ENCODE results near the gene OGDHL. TPM values are rescaled to one million over a fixed set of nuclear protein-coding genes. Genes with fewer than 3 reads are reported as not detected.
A peak's percentile ranks its signal among the peaks of the same experiment; 100 is the strongest.
"Not testable (repeated sequence)": the region's sequence is repeated elsewhere in the genome, so short reads cannot be mapped to it uniquely, and the experiment has no call there.

Gene OGDHL
- total RNA-seq, 5 donors from 2014 or later (not counting 1 experiment from before 2014, with no cell fraction given) = 0.56 TPM; not detected in 4

- POLR2A ChIA-PET = no interaction called here
- ATAC-seq (replicated peaks in 1 of 4) = no peak
- Histone ChIP-seq H3K27ac (ENCODE audit: low read length) (no peak overlapping the region), H3K4me3 (ENCODE audit: control insufficient read depth in 1 of 2, extremely low read depth in 1 of 2, low read length in 1 of 2) (no peak overlapping the region), H3K36me3 (ENCODE audit: control insufficient read depth in 2 of 2, extremely low read depth in 1 of 2, insufficient read depth in 1 of 2, low read length in 1 of 2) (no peaks in the 10 kb centered on the region), H3K4me1 (ENCODE audit: control insufficient read depth in 1 of 2, extremely low read depth in 1 of 2, insufficient read depth in 2 of 2, low read length in 2 of 2) (no peaks in the 10 kb centered on the region), H3K9me3 (no peaks in the 10 kb centered on the region), H3K27me3 (replicated peaks in 1 of 2; ENCODE audit: control insufficient read depth in 2 of 2, extremely low read depth in 1 of 2, insufficient read depth in 2 of 2, low read length in 1 of 2) (peaks cover 0 to 12% of the 10 kb centered on the region in 2 experiments)
- Mint-ChIP-seq H3K4me3 (no peak overlapping the region), H3K36me3 (no peaks in the 10 kb centered on the region), H3K4me1 (no peaks in the 10 kb centered on the region), H3K27me3 (peaks cover 18 to 19% of the 10 kb centered on the region in 2 donors), H3K9me3 (no peaks in the 10 kb centered on the region), H3K27ac (no peak overlapping the region)
- DNase-seq = no peak
- CTCF ChIA-PET = no interaction called here
These were observed 19.1 kb upstream of the OGDHL start for GRCh38 chr10:49781247-49781646.

GRCh38 chr10:49778197-49778596 lies 16.1 kb upstream of the OGDHL start:
- no CpG with 5 or more reads among the region's 3 CpGs for WGBS (ENCODE audit: insufficient coverage)
- DNase-seq (no peak), ATAC-seq (replicated peaks in 1 of 4) (no peak)
- Histone ChIP-seq H3K27ac (ENCODE audit: low read length) (no peak overlapping the region), H3K4me1 (ENCODE audit: control insufficient read depth in 1 of 2, extremely low read depth in 1 of 2, insufficient read depth in 2 of 2, low read length in 2 of 2) (no peaks in the 10 kb centered on the region), H3K27me3 (replicated peaks in 1 of 2; ENCODE audit: control insufficient read depth in 2 of 2, extremely low read depth in 1 of 2, insufficient read depth in 2 of 2, low read length in 1 of 2) (peaks cover 0 to 9% of the 10 kb centered on the region in 2 experiments), H3K4me3 (ENCODE audit: control insufficient read depth in 1 of 2, extremely low read depth in 1 of 2, low read length in 1 of 2) (no peak overlapping the region), H3K36me3 (ENCODE audit: control insufficient read depth in 2 of 2, extremely low read depth in 1 of 2, insufficient read depth in 1 of 2, low read length in 1 of 2) (no peaks in the 10 kb centered on the region), H3K9me3 (no peaks in the 10 kb centered on the region)
- peaks cover 16 to 17% of the 10 kb centered on the region in 2 donors for H3K27me3 Mint-ChIP-seq
- CTCF ChIA-PET = interaction anchor here in 1 of 2 donors (0.6 kb wide), 1 partner anchor 446 kb away, joined by 4 read pairs; no protein-coding TSS in a partner anchor
- POLR2A ChIA-PET = no interaction called here
- no peaks in the 10 kb centered on the region for H3K9me3 Mint-ChIP-seq
- H3K27ac Mint-ChIP-seq = no peak overlapping the region
- H3K4me3 Mint-ChIP-seq = no peak overlapping the region
- H3K4me1 Mint-ChIP-seq = no peaks in the 10 kb centered on the region
- H3K36me3 Mint-ChIP-seq = no peaks in the 10 kb centered on the region

- no peak for ATAC-seq (replicated peaks in 1 of 4)
- Mint-ChIP-seq H3K4me1 (no peaks in the 10 kb centered on the region), H3K36me3 (no peaks in the 10 kb centered on the region), H3K27ac (no peak overlapping the region), H3K4me3 (no peak overlapping the region), H3K27me3 (peaks cover 16 to 18% of the 10 kb centered on the region in 2 donors), H3K9me3 (no peaks in the 10 kb centered on the region)
- 81% methylated on average over 3 of the region's 4 CpGs for WGBS (ENCODE audit: insufficient coverage)
- Histone ChIP-seq H3K27me3 (replicated peaks in 1 of 2; ENCODE audit: control insufficient read depth in 2 of 2, extremely low read depth in 1 of 2, insufficient read depth in 2 of 2, low read length in 1 of 2) (peaks cover 0 to 9% of the 10 kb centered on the region in 2 experiments), H3K36me3 (ENCODE audit: control insufficient read depth in 2 of 2, extremely low read depth in 1 of 2, insufficient read depth in 1 of 2, low read length in 1 of 2) (no peaks in the 10 kb centered on the region), H3K4me3 (ENCODE audit: control insufficient read depth in 1 of 2, extremely low read depth in 1 of 2, low read length in 1 of 2) (no peak overlapping the region), H3K4me1 (ENCODE audit: control insufficient read depth in 1 of 2, extremely low read depth in 1 of 2, insufficient read depth in 2 of 2, low read length in 2 of 2) (no peaks in the 10 kb centered on the region), H3K27ac (ENCODE audit: low read length) (no peak overlapping the region), H3K9me3 (no peaks in the 10 kb centered on the region)
- CTCF ChIA-PET = no interaction called here
- DNase-seq = no peak
- POLR2A ChIA-PET = no interaction called here
These were observed 14.7 kb upstream of the OGDHL start for GRCh38 chr10:49776851-49777250.

GRCh38 chr10:49775014-49775413 lies 12.9 kb upstream of the OGDHL start:
- Mint-ChIP-seq H3K4me1 (peaks cover 0 to 4% (median 2%) of the 10 kb centered on the region in 3 donors), H3K9me3 (no peaks in the 10 kb centered on the region), H3K27ac (no peak overlapping the region), H3K27me3 (peaks cover 21 to 26% of the 10 kb centered on the region in 2 donors), H3K36me3 (no peaks in the 10 kb centered on the region), H3K4me3 (no peak overlapping the region)
- Histone ChIP-seq H3K36me3 (ENCODE audit: control insufficient read depth in 2 of 2, extremely low read depth in 1 of 2, insufficient read depth in 1 of 2, low read length in 1 of 2) (no peaks in the 10 kb centered on the region), H3K27ac (ENCODE audit: low read length) (no peak overlapping the region), H3K4me1 (ENCODE audit: control insufficient read depth in 1 of 2, extremely low read depth in 1 of 2, insufficient read depth in 2 of 2, low read length in 2 of 2) (no peaks in the 10 kb centered on the region), H3K9me3 (no peaks in the 10 kb centered on the region), H3K4me3 (ENCODE audit: control insufficient read depth in 1 of 2, extremely low read depth in 1 of 2, low read length in 1 of 2) (no peak overlapping the region), H3K27me3 (replicated peaks in 1 of 2; ENCODE audit: control insufficient read depth in 2 of 2, extremely low read depth in 1 of 2, insufficient read depth in 2 of 2, low read length in 1 of 2) (peaks cover under 1 to 9% of the 10 kb centered on the region in 2 experiments)
- POLR2A ChIA-PET = no interaction called here
- CTCF ChIA-PET = no interaction called here
- 29% methylated on average over 1 of the region's 2 CpGs for WGBS (ENCODE audit: insufficient coverage)
- no peak for ATAC-seq (replicated peaks in 1 of 4)
- no peak for DNase-seq

GRCh38 chr10:49772944-49773343 lies 10.8 kb upstream of the OGDHL start:
- peaks cover 2 to 25% of the 10 kb centered on the region in 2 experiments for H3K27me3 ChIP-seq (replicated peaks in 1 of 2; ENCODE audit: control insufficient read depth in 2 of 2, extremely low read depth in 1 of 2, insufficient read depth in 2 of 2, low read length in 1 of 2)
- H3K9me3 Mint-ChIP-seq; H3K27ac Mint-ChIP-seq; H3K36me3 ChIP-seq (ENCODE audit: control insufficient read depth in 2 of 2, extremely low read depth in 1 of 2, insufficient read depth in 1 of 2, low read length in 1 of 2); H3K4me1 Mint-ChIP-seq; H3K4me3 Mint-ChIP-seq; CTCF ChIA-PET; POLR2A ChIA-PET; H3K4me3 ChIP-seq (ENCODE audit: control insufficient read depth in 1 of 2, extremely low read depth in 1 of 2, low read length in 1 of 2); H3K27ac ChIP-seq (ENCODE audit: low read length); H3K4me1 ChIP-seq (ENCODE audit: control insufficient read depth in 1 of 2, extremely low read depth in 1 of 2, insufficient read depth in 2 of 2, low read length in 2 of 2); H3K36me3 Mint-ChIP-seq; DNase-seq; H3K9me3 ChIP-seq; ATAC-seq (replicated peaks in 1 of 4): not testable (repeated sequence)
- peaks cover 18 to 26% of the 10 kb centered on the region in 2 donors for H3K27me3 Mint-ChIP-seq
- 52% methylated on average over 5 of the region's 5 CpGs for WGBS (ENCODE audit: insufficient coverage)

- peaks cover 33 to 41% of the 10 kb centered on the region in 2 donors for H3K27me3 Mint-ChIP-seq
- H3K27ac ChIP-seq (ENCODE audit: low read length); H3K36me3 Mint-ChIP-seq; H3K9me3 ChIP-seq; H3K4me3 ChIP-seq (ENCODE audit: control insufficient read depth in 1 of 2, extremely low read depth in 1 of 2, low read length in 1 of 2); H3K4me1 ChIP-seq (ENCODE audit: control insufficient read depth in 1 of 2, extremely low read depth in 1 of 2, insufficient read depth in 2 of 2, low read length in 2 of 2); DNase-seq; H3K36me3 ChIP-seq (ENCODE audit: control insufficient read depth in 2 of 2, extremely low read depth in 1 of 2, insufficient read depth in 1 of 2, low read length in 1 of 2); H3K27ac Mint-ChIP-seq; POLR2A ChIA-PET; CTCF ChIA-PET; H3K4me1 Mint-ChIP-seq: not testable (repeated sequence)
- H3K27me3 ChIP-seq (replicated peaks in 1 of 2; ENCODE audit: control insufficient read depth in 2 of 2, extremely low read depth in 1 of 2, insufficient read depth in 2 of 2, low read length in 1 of 2) = peaks cover 2 to 29% of the 10 kb centered on the region in 2 experiments
- peak in 2 of 4 experiments; percentile 32 to 38 for ATAC-seq (replicated peaks in 1 of 4)
- peaks cover 5 to 10% (median 10%) of the 10 kb centered on the region in 3 donors for H3K9me3 Mint-ChIP-seq
- H3K4me3 Mint-ChIP-seq = peak overlapping the region in 1 of 3 donors; percentile 7
- 46% methylated on average over 2 of the region's 11 CpGs for WGBS (ENCODE audit: insufficient coverage)
These were observed 8.9 kb upstream of the OGDHL start for GRCh38 chr10:49771046-49771445.

GRCh38 chr10:49769692-49770091 lies 7.6 kb upstream of the OGDHL start:
- no peak overlapping the region for H3K27ac ChIP-seq (ENCODE audit: low read length)
- Mint-ChIP-seq H3K27ac (no peak overlapping the region), H3K27me3 (peaks cover 28 to 37% of the 10 kb centered on the region in 2 donors), H3K36me3 (no peaks in the 10 kb centered on the region), H3K4me3 (no peak overlapping the region), H3K9me3 (peaks cover 5 to 10% (median 10%) of the 10 kb centered on the region in 3 donors), H3K4me1 (peaks cover 0 to 4% (median 2%) of the 10 kb centered on the region in 3 donors)
- H3K36me3 ChIP-seq (ENCODE audit: control insufficient read depth in 2 of 2, extremely low read depth in 1 of 2, insufficient read depth in 1 of 2, low read length in 1 of 2) = no peaks in the 10 kb centered on the region
- no peak for ATAC-seq (replicated peaks in 1 of 4)
- no peak for DNase-seq
- H3K4me3 ChIP-seq (ENCODE audit: control insufficient read depth in 1 of 2, extremely low read depth in 1 of 2, low read length in 1 of 2) = no peak overlapping the region
- WGBS (ENCODE audit: insufficient coverage) = 96% methylated on average over 6 of the region's 8 CpGs
- no peaks in the 10 kb centered on the region for H3K4me1 ChIP-seq (ENCODE audit: control insufficient read depth in 1 of 2, extremely low read depth in 1 of 2, insufficient read depth in 2 of 2, low read length in 2 of 2)
- H3K9me3 ChIP-seq = no peaks in the 10 kb centered on the region
- ChIA-PET POLR2A (no interaction called here), CTCF (no interaction called here)
- peaks cover 2 to 29% of the 10 kb centered on the region in 2 experiments for H3K27me3 ChIP-seq (replicated peaks in 1 of 2; ENCODE audit: control insufficient read depth in 2 of 2, extremely low read depth in 1 of 2, insufficient read depth in 2 of 2, low read length in 1 of 2)
